ENCODE results near the gene LHX5.

The LHX5 gene

GRCh38 chr12:113422030-113422885 is 49.4 kb downstream of the LHX5 start, which contains the start of gene SDSL:
TSS of gene SDSL (plus strand) at chr12:113422380. CDS start at chr12:113427983, 5,603 bp downstream.
- ATAC-seq (replicated peaks; ENCODE audit: extremely low read depth, poor library complexity, severe bottlenecking), result peak; percentile 75
- Mint-ChIP-seq H3K27me3 (peaks cover 28% of the 10 kb centered on the region), H3K27ac (ENCODE audit: low read depth) (peak within 1 kb of the TSS; percentile 88), H3K4me3 (peak within 1 kb of the TSS; percentile 95), H3K9me3 (no peaks in the 10 kb centered on the region), H3K36me3 (ENCODE audit: insufficient read depth) (no peaks in the 10 kb centered on the region), H3K4me1 (peaks cover 7% of the 10 kb centered on the region)
- peak in 1 of 2 donors; percentile 11 for DNase-seq (ENCODE audit: low spot score in 2 of 2)

GRCh38 chr12:113420996-113421595 is 50.6 kb downstream of the LHX5 start:
- ATAC-seq (replicated peaks; ENCODE audit: extremely low read depth, poor library complexity, severe bottlenecking), result no peak

GRCh38 chr12:113418213-113418879 is 53.3 kb downstream of the LHX5 start:
- Mint-ChIP-seq H3K27me3 (peaks cover 42% of the 10 kb centered on the region), H3K4me3 (no peak overlapping the region), H3K4me1 (peaks cover 7% of the 10 kb centered on the region), H3K27ac (ENCODE audit: low read depth) (no peak overlapping the region), H3K9me3 (no peaks in the 10 kb centered on the region), H3K36me3 (ENCODE audit: insufficient read depth) (no peaks in the 10 kb centered on the region)
- ATAC-seq (replicated peaks; ENCODE audit: extremely low read depth, poor library complexity, severe bottlenecking) (no peak), DNase-seq (ENCODE audit: low spot score in 2 of 2) (no peak)

More at GRCh38 chr12:113420996-113421595, 50.6 kb downstream of the LHX5 start:
- Mint-ChIP-seq H3K4me3 (peak overlapping the region; percentile 95), H3K27me3 (peaks cover 28% of the 10 kb centered on the region), H3K4me1 (peaks cover 7% of the 10 kb centered on the region), H3K9me3 (no peaks in the 10 kb centered on the region), H3K36me3 (ENCODE audit: insufficient read depth) (no peaks in the 10 kb centered on the region), H3K27ac (ENCODE audit: low read depth) (no peak overlapping the region)
- no peak for DNase-seq (ENCODE audit: low spot score in 2 of 2)

- no peak for ATAC-seq (replicated peaks; ENCODE audit: extremely low read depth, poor library complexity, severe bottlenecking)
- no peak overlapping the region for H3K4me3 Mint-ChIP-seq
- DNase-seq (ENCODE audit: low spot score in 2 of 2), result no peak
Observed at GRCh38 chr12:113416091-113416754, 55.4 kb downstream of the LHX5 start.

GRCh38 chr12:113414519-113415038 is 57.1 kb downstream of the LHX5 start:
- H3K9me3 Mint-ChIP-seq, result no peaks in the 10 kb centered on the region
- DNase-seq (ENCODE audit: low spot score in 2 of 2), result no peak
- no peak overlapping the region for H3K27ac Mint-ChIP-seq (ENCODE audit: low read depth)
- no peak for ATAC-seq (replicated peaks; ENCODE audit: extremely low read depth, poor library complexity, severe bottlenecking)
- peaks cover 47% of the 10 kb centered on the region for H3K27me3 Mint-ChIP-seq
- H3K4me3 Mint-ChIP-seq, result no peak overlapping the region
- no peaks in the 10 kb centered on the region for H3K4me1 Mint-ChIP-seq
- no peaks in the 10 kb centered on the region for H3K36me3 Mint-ChIP-seq (ENCODE audit: insufficient read depth)

More at GRCh38 chr12:113416091-113416754, 55.4 kb downstream of the LHX5 start:
- no peak overlapping the region for H3K27ac Mint-ChIP-seq (ENCODE audit: low read depth)
- H3K4me1 Mint-ChIP-seq, result no peaks in the 10 kb centered on the region
- no peaks in the 10 kb centered on the region for H3K9me3 Mint-ChIP-seq
- H3K36me3 Mint-ChIP-seq (ENCODE audit: insufficient read depth), result no peaks in the 10 kb centered on the region
- peaks cover 39% of the 10 kb centered on the region for H3K27me3 Mint-ChIP-seq

GRCh38 chr12:113413488-113413939 is 58.2 kb downstream of the LHX5 start:
- no peak for DNase-seq (ENCODE audit: low spot score in 2 of 2)
- H3K27me3 Mint-ChIP-seq, result peaks cover 48% of the 10 kb centered on the region
- H3K36me3 Mint-ChIP-seq (ENCODE audit: insufficient read depth), result no peaks in the 10 kb centered on the region
- no peak overlapping the region for H3K4me3 Mint-ChIP-seq
- ATAC-seq (replicated peaks; ENCODE audit: extremely low read depth, poor library complexity, severe bottlenecking), result no peak
- H3K4me1 Mint-ChIP-seq, result no peaks in the 10 kb centered on the region
- H3K27ac Mint-ChIP-seq (ENCODE audit: low read depth), result no peak overlapping the region
- H3K9me3 Mint-ChIP-seq, result no peaks in the 10 kb centered on the region
